K562 (cell line): ENCODE measurements around the gene ZNF391. TPM values are rescaled to one million over a fixed set of nuclear protein-coding genes. Genes with fewer than 3 reads are reported as not detected.

Source experiments
- ATF2 ChIP-seq: sonication (generic); formaldehyde crosslinking; IDR thresholded peaks from 2 replicates; pipeline ENCODE4 v1.8.1; 2022; ENCODE audit warnings: missing genetic modification reagents
- CBX8 ChIP-seq: fragments of 200-600 bp; sonication (generic); IDR thresholded peaks from 2 replicates; pipeline ENCODE4 v1.6.1; 2012; ENCODE audit warnings: borderline replicate concordance, mixed run types, low read depth, mild to moderate bottlenecking, moderate library complexity, mixed read lengths, low read length, control low read depth, inconsistent platforms; ENCODE audit not compliant: poor library complexity, severe bottlenecking; ENCODE audit errors: extremely low read depth
- CREB1 ChIP-seq, 2 experiments: sonication (generic) in 1 of 2; formaldehyde crosslinking in 1 of 2; IDR thresholded peaks; 2 replicates each; pipeline versions ENCODE4 v1.6.1 to v1.8.0; 2012 to 2022; ENCODE audit warnings: inconsistent platforms in 1 of 2, mild to moderate bottlenecking in 1 of 2, missing genetic modification reagents in 1 of 2, moderate library complexity in 1 of 2
- CTBP1 ChIP-seq: fragments of 450-650 bp; IDR thresholded peaks from 2 replicates; pipeline ENCODE4 v1.6.1; 2016; ENCODE audit warnings: borderline replicate concordance
- FOXJ3 ChIP-seq: sonication (generic); formaldehyde crosslinking; IDR thresholded peaks from 2 replicates; pipeline ENCODE4 v1.4.0; 2020; ENCODE audit warnings: mild to moderate bottlenecking, missing genetic modification reagents
- GTF2A2 ChIP-seq: IDR thresholded peaks from 2 replicates; pipeline ENCODE4 v1.6.1; 2016; ENCODE audit warnings: mild to moderate bottlenecking, missing genetic modification characterization, missing compliant biosample characterization
- HSF4 ChIP-seq: fragments of 250-450 bp; sonication (Bioruptor Pico); IDR thresholded peaks from 2 replicates; pipeline ENCODE4 v2.1.2; 2022; ENCODE audit warnings: mild to moderate bottlenecking, moderate library complexity, borderline replicate concordance
- KDM4B ChIP-seq, 2 experiments: fragments of 450-650 bp in 1 of 2; sonication (generic) in 1 of 2; IDR thresholded peaks; 2 replicates each; pipeline ENCODE4 v1.6.1; 2016 to 2017; ENCODE audit warnings: borderline replicate concordance in 2 of 2, antibody characterized with exemption in 1 of 2, low read depth in 1 of 2, mild to moderate bottlenecking in 1 of 2
- KHSRP ChIP-seq: fragments of 450-650 bp; IDR thresholded peaks from 2 replicates; pipeline ENCODE4 v1.6.1; 2017
- KLF13 ChIP-seq: fragments of 450-650 bp; IDR thresholded peaks from 2 replicates; pipeline ENCODE4 v1.6.1; 2016; ENCODE audit warnings: missing genetic modification characterization, low read depth, mild to moderate bottlenecking, missing compliant biosample characterization, moderate library complexity, borderline replicate concordance
- LEF1 ChIP-seq: fragments of 450-650 bp; IDR thresholded peaks from 2 replicates; pipeline ENCODE4 v1.6.1; 2016; ENCODE audit warnings: mild to moderate bottlenecking
- PBX2 ChIP-seq, 2 experiments: IDR thresholded peaks in 1 of 2; conservative IDR thresholded peaks in 1 of 2; 2 replicates each; pipeline ENCODE4 v1.6.1; 2016; ENCODE audit warnings: low read depth in 2 of 2, mild to moderate bottlenecking in 1 of 2, missing compliant biosample characterization in 1 of 2, missing genetic modification characterization in 1 of 2, moderate library complexity in 1 of 2
- PREB ChIP-seq: sonication (generic); formaldehyde crosslinking; IDR thresholded peaks from 2 replicates; pipeline ENCODE4 v1.8.1; 2023; ENCODE audit warnings: mild to moderate bottlenecking, missing genetic modification reagents
- PURB ChIP-seq: sonication (generic); formaldehyde crosslinking; IDR thresholded peaks from 2 replicates; pipeline ENCODE4 v1.9.0; 2021; ENCODE audit warnings: low read depth, mild to moderate bottlenecking, missing genetic modification reagents
- SMARCB1 ChIP-seq: IDR thresholded peaks from 2 replicates; pipeline ENCODE4 v1.6.1; 2011; ENCODE audit warnings: improper control_type of control experiment, low read depth; ENCODE audit not compliant: insufficient read length
- YBX1 ChIP-seq: fragments of 450-650 bp; IDR thresholded peaks from 2 replicates; pipeline ENCODE4 v1.7.1; 2016; ENCODE audit warnings: mild to moderate bottlenecking
- ZNF551 ChIP-seq: fragments of 250-450 bp; sonication (Bioruptor Pico); IDR thresholded peaks from 2 replicates; pipeline ENCODE4 v1.5.0; 2021; ENCODE audit warnings: mild to moderate bottlenecking, moderate library complexity
- ZNF639 ChIP-seq, 2 experiments: fragments of 200-800 bp in 1 of 2; sonication (Bioruptor generic) in 1 of 2; sonication (generic) in 1 of 2; formaldehyde crosslinking in 1 of 2; IDR thresholded peaks in 1 of 2; conservative IDR thresholded peaks in 1 of 2; 2 replicates each; pipeline versions ENCODE4 v1.5.0 to v1.6.1; 2016 to 2020; ENCODE audit warnings: missing compliant biosample characterization in 1 of 2, missing genetic modification characterization in 1 of 2, missing genetic modification reagents in 1 of 2
- polyA plus RNA-seq, 8 experiments: library from polyadenylated mRNA; depleted of rRNA in 4 of 8; stranded (reverse) in 5 of 8; unstranded in 3 of 8; fragments of >200 nt; fragmentation: Nextera tagmentation in 2 of 8; fragmentation: Illumina TruSeq in 1 of 8; extraction: Ambion mirVana in 2 of 8; extraction: Trizol in 1 of 8; gene quantifications; 2 replicates each; pipeline versions ENCODE4 v1.2.1 to v1.2.3, GENCODE V29; 2011 to 2014; ENCODE audit warnings: inconsistent platforms in 1 of 8, missing spikeins in 1 of 8
- total RNA-seq, 7 experiments: library from RNA; depleted of rRNA in 6 of 7; stranded (reverse); fragments of >200 nt in 6 of 7; fragmentation: Illumina TruSeq in 2 of 7; extraction: Trizol in 2 of 7; gene quantifications; 2 replicates each; pipeline versions ENCODE4 v1.2.1 to v1.2.3, GENCODE V29; 2011 to 2021; ENCODE audit warnings: low replicate concordance in 1 of 7

The ZNF391 gene
- total and polyA plus RNA-seq, 9 of the 15 experiments (the other 6 are each of a cell fraction or from before 2014, with no cell fraction given): 2.3 to 10.1 (median 5.8) TPM

- TF ChIP-seq PREB (CRISPR knock-in tag): no peak
- no peak for TF ChIP-seq ZNF551 (CRISPR knock-in tag)
- TF ChIP-seq YBX1: no peak
- no peak for TF ChIP-seq CBX8
- no peak; a peak in 2 of 4 replicates for TF ChIP-seq KDM4B (IDR thresholded peaks at IDR 0.05; ENCODE audit: borderline replicate concordance in 2 of 2, low read depth in 1 of 2)
- no peak for TF ChIP-seq FOXJ3 (CRISPR knock-in tag)
- no peak for TF ChIP-seq SMARCB1
- peak; percentile 69 for TF ChIP-seq LEF1
- no peak for TF ChIP-seq ATF2 (CRISPR knock-in tag)
- TF ChIP-seq CREB1 (IDR thresholded peaks at IDR 0.05): peak; percentile 67
- TF ChIP-seq CREB1 (CRISPR knock-in tag; IDR thresholded peaks at IDR 0.05): peak; percentile 66; the same call in 1 of the 2 replicates
- TF ChIP-seq CTBP1: peak; percentile 93
- no peak for TF ChIP-seq PURB
- TF ChIP-seq KHSRP: no peak
- TF ChIP-seq HSF4: no peak
- peak; percentile 74 for TF ChIP-seq GTF2A2
- TF ChIP-seq ZNF639 (CRISPR knock-in tag; conservative IDR thresholded peaks at IDR 0.05 in 1 of 2, IDR thresholded peaks at IDR 0.05 in 1 of 2): peak in 1 of 2 experiments; percentile 39; a peak in 1 of 4 replicates
- TF ChIP-seq KLF13 (tag): peak; percentile 75; the same call in 1 of the 2 replicates
- TF ChIP-seq PBX2 (CRISPR knock-in tag; IDR thresholded peaks at IDR 0.05; ENCODE audit: low read depth): 0 out of 2 replicates have a peak, but pooled peaks have one; percentile 3
- 0 out of 2 replicates have a peak, but pooled peaks have one; percentile 8 for TF ChIP-seq PBX2 (tag; conservative IDR thresholded peaks at IDR 0.05; ENCODE audit: low read depth)
These were observed at the start of gene ZNF391 (continued) for GRCh38 chr6:27388293-27389197.
